Stimulated activated CD4-positive, alpha-beta T cell treated with anti-CD3 and anti-CD28 coated beads, Interleukin-1b, Interleukin-23, amount 100 ng/mL, for 48 hours (primary cell): Measurements from ENCODE around the gene MSL1.

Experiments used
- DNase-seq: peaks from one replicate; pipeline ENCODE4 v3.0.0-alpha.2; 2020

Gene MSL1

DNA sequence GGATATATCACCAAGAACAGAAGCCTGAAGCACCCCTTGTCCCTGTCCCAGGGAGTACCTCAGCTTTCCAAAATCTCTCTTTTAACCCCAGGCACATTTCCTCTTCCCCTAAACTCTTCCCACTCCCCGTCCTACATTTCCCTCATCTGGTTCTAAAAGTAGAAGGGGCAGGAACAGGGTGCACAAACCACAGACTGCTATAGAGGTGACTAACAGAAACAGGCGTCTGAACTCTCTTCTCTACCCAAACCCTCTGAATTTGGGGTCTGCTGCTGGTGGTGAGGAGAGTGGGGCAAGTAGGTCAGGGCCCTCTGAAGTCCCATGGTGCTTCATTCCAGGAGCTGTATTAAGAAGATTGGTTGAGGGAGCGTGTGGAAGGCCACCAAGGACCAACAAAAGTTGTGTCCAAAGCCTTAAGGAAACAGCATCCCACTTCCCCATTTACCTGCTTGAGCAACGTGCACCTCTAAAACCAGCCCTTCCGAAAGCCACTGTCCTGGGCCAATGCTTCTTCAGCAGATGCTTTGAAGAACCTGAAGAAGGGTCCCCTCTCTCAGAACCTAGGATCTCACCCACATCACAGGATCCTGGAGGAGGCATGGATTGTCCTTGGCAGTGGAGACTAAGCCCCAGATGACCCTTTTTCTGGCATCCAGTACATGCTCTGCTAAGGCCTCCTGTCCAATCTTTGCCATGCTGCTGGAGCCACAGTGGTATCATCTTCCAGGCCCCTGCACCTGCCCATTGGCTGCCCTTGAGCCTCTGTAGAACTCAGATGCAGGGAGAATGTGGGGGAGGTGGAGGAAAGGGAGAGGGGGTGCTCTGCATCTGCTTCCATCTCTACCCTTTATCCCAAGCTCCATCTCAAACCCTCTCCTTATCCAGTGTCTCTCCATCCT is 15.7 kb upstream of the MSL1 start:
- DNase-seq, result no peak

DNA sequence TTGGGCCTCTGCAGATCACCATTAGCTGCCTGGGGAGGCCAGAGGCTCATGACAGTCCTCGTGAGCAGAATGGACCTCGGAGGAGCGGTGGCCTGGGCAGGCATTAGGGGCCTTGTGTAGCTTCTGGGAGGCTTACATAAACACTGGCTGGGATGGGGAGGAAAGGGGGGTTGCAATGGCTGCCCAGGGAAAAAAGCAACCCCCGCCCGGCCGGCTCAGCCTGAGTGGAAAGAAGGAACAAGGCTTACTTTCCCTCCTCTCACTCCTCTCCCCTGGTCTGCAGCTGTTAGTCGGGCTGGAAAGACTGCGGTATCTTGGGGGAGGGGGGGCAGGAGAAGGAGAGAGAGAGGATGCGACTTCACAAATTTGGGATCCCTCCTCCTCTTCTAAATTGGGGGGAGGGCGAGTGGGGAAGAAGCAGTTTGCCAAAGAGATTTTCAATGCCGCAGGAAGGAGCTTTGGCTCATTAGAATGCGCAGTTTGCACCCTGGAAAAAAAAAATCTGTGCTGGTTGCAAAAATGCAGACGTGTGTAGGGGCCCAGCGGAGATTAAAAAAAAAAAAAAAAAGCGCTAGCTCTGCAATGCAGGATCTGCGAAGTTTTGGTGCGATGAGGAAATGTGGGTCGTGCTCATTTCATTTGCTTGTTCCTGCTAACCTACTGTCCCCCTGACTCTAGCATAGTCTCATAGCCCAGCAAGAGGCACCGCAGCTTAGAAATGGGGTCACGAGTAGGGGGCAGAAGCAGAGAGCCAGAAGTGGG is 14.8 kb upstream of the MSL1 start:
- no peak for DNase-seq

DNA sequence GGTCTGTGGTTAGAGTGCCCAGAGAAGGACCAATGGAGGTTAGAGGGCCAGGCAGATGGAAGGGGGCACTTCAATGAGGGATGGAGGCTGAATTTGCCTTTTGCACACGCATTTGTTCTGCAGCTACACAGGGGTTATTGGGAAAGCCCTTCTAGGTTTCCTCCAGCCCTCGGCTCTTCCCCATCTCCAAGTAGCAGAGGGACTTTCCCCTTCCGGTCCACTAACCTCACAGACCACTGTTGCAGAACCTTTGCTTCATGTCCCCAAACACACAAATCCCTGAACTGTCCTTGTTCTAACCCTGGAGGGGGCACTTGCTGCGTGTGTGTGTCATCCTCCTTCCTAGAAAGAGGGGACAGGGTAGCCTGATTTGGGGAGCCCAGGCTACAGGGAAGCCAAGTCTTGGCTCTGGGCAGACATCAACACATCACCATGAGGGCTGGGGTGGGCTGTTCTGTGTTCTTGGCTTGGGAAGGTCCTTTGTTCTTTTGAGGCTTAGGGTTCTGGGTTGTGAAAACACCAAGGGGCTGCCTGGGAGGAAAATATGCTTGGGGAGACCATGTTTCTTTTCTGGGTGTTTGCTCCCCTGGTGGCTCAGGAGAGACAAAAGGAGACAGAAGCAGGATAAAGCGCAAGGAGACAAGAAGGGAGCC is 14.1 kb upstream of the MSL1 start:
- no peak for DNase-seq

DNA sequence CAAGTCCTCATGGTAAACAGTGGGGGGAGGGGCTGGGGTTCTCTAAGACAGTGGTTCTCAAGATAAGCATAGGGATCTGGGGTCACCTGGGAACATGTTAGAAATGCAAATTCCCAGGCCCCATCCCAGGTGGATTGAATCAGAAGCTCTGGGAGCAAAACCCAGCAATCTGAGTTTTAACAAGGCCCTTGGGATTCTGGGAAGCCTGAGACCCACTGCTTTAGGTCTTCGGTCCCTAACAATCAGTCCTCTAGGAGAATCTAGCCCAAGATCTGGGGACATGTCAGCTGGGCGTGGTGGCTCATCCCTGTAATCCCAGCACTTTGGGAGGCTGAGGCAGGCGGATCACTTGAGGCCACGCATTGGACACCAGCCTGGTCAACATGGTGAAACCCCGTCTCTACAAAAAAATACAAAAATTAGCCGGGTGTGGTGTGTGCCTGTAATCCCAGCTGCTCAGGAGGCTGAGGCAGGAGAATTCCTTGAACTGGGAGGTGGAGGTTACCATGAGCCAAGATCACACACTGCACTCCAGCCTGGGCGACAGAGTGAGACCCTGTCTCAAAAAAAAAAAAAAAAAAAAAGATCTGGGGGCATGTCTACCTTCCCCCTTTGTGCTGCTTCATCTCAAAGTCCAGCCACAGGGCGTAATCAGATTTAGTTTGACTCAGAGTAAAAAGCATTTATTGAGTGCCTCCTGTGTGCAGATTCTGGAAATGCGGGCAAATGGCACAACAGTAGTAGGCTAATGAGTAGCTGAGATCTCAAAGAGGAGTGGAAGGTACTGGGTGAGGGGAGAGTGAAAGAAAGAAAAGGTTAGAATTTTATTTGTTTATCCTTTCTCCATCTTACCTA is 12.6 kb upstream of the MSL1 start:
- DNase-seq, result no peak

DNA sequence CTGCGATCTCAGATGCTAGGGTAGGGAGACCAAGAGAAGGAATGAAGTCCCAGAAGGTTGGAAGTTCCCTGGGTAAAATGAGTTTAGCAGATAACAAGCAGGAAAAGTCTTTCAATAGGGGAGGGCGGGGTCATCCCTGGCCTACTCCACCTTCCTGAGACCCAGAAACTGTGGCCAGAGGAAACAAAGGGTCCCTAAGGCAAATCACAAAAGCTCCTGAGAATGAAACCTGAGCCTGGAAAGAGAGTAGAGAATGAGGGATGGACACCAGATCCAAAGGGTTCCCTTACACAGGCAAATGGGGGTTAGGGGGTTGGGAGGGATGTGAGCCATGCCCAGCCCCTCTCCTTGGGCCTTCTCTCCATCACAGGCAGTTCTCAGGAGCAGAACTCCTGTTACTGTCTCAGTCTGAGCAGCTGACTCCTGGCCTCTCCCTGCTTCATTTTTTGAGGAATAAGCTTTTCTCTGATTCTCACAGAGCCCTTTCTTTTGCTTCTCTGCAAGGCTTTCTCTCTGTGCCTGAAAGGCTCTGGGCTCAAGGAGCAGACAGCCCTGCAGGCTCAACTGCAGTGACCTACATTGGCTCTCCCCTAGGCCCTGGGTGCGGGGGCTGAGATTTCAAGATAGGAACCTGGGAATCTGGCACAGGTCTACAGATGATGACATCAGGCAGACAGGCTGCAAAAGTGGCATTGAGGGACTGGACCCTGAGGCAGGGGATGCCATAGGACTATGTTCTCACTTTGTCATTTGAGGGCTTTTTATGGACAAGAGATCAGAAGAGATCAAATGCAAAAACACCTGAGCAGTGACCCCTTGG is 11.5 kb upstream of the MSL1 start:
- no peak for DNase-seq

DNA sequence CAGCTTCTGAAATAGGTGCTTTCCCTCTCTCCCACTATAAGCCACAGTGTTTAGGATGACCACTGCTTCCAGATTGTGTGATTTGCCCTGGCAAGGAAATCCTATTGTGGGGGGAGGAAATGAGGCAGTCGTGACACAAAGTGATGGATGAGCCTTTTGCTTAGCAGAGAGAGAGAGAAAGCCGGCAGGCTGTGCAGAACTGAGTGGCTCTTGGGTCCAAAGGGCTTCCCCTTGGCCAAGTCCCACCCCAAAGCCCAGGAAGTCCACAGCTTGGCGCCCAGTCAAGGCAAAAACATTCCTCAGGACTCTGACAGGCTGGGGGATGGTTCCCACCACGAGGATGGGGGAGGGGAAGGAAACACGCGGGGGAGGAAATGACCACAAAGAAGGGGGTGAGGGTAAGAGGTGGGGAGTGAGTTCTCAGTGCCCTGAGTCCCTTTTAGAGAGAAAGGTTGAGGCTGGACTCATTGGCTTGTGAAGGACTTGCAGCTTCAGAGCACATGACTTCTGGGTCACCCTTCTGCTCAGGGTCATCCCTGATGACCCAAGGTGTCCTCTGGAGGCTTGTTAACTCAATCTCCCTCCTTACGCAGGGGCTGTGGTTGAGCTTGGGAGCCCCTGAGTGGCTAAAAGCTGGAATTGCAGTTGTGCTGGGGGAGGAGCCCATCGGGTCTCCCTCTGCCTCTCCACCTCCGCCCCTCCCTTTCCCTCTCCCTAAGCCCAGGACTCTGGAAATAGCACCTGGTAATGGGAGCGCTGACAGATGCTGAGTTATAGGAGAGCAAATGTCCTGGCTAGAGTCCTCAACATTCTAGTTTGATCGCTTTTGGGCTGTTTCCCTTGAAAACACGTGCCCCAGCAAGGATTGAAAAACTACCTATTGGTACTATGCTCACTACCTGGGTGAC is 10.3 kb upstream of the MSL1 start:
- peak; percentile 73 for DNase-seq

DNA sequence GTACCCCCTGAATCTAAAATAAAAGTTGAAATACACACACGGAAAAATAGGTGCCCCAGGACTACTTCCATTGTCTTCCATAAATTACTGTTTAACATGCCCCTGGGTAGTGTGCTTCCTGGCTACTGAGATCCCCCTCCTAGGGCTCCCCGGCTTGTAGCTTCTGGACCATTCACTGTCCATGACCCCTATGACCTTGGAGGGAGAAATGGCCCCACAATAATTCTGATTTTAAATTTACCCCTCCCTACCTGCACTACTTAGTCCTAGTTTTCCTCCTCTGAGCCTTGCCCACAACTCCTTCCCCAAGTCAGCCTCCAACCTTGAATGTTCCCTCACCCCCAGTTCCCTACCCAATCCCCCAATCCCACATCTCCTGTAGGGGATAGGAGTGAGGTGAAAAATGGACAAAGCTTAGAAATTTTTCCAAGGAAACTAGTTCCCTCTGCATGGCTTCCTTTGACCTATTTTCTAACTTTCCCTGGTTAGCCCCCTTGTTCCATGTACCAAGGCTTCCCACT is 9.5 kb upstream of the MSL1 start:
- no peak for DNase-seq

DNA sequence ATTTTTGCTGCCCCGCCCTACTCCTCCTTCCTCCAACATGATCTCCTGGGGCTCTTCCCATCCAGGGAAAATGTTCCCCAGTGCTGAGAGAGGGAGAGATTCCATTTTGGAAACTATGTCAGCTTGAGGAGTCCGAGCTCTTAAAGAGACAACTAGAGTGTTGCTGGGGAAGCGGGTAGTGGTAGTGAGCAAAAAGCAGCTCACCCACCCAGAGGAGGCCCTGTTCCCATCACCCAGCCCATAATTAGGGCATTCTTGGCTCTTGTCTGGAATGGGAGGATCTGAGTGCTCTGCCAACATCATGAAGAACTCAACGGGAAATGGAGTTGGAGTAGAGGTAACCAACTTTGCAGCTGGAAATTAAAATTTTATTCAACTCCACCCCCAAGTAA is 9.1 kb upstream of the MSL1 start:
- no peak for DNase-seq

DNA sequence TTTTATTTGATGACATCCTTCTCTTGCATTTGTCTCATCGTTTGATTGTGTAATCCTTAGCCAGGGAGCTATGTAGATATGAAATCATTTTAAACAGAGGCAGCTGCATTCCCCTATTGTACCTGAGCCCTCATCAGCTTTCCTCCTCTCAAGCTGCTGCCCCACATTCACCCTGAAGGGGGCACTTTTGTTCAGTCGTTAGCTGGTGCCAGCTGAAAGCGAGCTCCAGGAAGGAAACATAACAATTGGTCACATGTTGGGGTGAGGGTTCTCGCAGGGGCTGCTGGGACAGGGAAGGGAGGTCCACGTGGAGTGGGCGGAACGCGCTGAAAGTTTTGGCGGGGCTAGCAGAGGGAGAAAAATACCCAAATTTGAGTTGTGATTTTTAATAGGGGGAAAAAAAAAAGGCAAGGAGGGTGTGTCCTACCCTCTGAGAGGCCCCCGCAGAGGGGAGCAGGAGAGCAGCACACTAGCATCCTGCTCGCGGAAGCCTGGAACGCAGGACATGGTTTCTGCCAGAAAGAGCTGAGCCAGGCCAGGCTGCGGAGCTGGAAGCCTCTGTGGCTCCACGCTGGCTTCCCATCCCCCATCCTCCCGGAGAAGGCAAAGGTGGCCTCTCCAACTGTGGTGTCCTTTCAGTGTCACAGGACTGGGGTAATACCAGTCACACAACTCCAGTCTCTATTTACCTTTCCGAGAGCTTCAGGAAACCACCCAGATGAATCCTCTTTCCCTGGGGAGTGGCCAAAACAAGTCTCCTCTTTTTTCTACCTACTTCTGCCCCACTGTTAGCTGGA is 8.5 kb upstream of the MSL1 start:
- DNase-seq, result peak; percentile 93

DNA sequence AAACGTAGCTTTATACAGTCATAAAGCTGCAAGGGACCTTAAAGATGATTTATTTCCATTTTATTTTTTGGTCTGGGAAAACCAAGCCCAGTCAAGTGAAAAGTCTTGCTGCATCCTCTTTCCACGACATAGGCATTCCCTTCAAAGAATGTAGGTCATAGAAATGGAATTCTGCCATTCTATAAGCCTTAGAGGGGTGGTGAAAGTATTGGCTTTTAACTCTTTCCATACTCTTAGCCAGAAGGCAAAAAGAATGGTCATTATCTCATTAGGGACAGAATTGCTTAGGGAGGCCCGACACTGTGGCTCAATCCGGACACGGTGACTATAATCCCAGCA is 7.9 kb upstream of the MSL1 start:
- DNase-seq, result no peak

DNA sequence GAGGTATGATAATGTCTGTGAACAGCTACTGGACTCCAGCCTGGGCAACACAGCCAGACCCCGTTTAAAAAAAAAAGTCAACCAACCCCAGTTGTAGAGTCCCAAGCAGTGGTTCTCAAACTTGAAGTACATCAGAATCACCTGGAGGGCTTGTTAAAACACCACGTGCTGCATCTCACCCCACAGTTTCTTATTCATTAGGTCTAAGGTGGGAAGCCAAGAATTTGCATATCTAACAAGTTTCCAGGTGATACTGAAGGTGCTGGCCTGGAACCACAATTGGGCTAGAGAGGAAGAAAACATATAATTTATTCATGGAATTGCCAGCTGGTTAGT is 6.7 kb upstream of the MSL1 start:
- DNase-seq, result no peak

DNA sequence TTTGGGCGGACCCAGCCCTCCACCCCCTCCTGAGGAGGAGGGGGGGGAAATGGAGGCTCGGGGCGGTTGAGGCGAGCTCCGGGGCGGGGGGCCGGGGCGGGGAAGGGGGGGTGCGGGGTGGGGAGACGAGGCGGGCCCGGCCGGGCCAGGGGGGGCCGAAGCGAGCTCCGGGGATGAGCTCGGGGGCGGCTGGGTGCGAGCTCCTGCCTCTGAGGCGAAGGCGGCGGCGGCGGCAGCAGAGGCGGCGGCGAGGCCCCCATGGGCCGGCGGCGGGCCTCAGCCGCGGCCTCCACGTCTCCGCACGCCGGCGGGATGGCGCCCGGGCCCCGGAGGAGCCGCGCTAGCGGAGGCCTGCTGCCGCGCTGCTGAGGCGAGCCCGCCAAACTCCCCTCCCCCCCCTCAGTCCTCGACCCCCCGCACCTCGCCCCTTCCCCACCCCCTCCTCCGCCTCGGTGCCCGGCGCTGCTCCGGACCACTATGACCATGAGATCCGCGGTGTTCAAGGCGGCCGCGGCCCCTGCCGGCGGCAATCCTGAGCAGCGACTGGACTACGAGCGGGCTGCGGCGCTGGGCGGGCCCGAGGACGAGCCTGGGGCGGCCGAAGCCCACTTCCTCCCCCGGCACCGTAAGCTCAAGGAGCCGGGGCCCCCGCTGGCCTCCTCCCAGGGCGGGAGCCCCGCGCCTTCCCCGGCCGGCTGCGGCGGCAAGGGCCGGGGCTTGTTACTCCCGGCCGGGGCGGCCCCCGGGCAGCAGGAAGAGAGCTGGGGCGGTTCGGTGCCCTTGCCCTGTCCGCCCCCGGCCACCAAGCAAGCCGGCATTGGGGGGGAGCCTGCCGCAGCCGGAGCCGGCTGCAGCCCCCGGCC is 596 bp downstream of the MSL1 start:
- no peak for DNase-seq

DNA sequence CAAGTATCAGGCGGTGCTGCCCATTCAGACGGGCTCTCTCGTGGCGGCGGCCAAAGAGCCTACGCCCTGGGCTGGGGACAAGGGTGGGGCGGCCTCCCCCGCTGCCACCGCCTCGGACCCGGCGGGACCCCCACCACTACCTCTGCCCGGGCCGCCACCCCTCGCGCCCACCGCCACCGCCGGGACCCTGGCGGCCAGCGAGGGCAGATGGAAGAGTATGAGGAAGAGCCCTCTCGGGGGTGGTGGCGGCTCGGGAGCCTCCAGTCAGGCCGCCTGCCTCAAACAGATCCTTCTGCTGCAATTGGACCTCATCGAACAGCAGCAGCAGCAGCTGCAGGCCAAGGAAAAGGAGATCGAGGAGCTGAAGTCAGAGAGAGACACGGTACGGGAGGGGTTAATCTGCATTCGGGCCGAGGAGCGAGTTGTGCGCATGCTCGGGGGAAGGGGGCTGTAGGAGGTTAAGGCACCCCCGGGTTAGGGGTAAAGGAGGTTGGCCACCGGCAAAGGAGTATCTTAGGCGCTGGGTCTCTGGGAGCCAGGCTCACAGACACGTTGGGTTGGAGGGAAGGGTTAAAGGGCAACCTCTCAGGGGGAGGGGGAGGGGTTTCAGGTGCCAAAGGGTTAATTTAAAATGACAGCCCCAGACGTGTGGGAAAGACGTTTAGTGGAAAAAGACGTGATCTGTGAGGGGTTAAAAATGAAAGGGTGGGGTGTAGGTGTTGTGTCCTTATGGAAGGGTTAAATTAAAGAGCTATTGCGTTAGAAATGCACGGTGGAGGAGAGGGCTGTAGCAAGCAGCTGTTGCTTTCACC is 1.4 kb downstream of the MSL1 start:
- DNase-seq, result peak; percentile 54

DNA sequence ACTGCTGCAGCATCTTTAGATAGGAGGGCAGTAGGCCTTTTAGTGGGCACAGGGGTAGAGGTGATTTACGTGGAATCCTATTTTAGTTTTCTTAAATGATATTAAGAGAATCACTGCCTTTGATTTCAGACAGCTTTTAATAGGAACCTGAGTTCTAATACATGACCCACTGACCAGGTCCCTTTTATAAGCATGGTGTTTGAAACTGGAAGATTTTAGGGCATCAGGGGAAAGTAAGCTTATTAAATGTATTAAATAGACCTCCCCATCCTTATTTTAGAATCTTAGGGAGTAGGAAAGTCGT is 2.0 kb downstream of the MSL1 start:
- no peak for DNase-seq

DNA sequence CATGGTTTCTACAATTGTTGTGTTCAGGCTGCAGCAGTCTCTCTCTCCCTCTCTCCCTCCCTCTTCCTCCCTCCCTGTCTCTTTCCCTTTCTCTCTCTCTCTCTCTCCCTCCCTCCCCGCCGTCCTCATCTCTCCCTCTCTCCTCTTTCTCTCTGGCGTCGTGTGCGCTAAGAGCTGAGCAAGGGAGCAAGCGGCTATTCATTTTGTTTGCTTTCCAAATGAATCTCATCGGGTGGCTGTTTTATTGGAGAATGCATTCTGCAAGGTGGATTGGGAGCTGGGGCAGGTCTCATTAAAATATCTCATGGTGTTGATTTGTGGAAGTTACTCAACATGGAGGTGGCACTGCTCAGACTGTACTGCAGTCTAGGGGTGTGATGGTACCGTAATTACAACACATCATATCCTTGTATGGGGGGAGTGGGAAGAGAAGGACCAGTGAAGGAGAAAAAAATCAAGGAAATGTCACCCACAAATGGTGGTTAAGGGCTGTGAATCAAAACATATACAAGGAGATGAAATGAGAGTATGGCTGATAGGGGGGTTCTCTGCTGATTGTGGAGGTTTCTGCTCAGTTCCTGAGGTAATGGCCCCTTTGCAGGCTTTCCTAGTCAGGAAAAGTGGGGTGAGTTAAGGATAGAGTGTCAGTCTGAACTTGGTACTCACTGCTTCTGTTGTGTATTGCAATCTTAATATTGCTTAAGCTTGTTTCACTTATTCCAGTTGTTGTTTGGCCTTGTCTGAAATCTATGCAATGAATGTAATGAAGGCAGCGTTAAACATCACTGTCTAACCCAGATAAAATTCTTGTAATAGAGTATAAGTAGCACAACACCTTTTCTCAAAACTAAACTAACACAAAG is 2.7 kb downstream of the MSL1 start:
- no peak for DNase-seq

DNA sequence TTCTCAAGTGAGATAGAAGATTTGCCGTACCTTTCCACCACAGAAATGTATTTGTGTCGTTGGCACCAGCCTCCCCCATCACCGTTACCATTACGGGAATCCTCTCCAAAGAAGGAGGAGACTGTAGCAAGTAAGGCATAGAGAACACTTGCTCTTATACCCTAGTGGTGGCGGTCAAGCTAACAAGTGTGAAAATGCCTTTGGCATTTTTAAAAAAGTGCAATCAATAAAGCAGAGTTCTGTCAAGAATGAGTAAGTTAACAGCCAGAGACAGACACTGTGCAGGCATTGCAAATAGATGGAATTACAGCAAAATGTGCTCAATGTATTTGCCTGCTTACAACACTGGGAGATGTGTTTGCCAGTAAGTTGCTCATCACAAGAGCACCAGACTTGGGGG is 7.7 kb downstream of the MSL1 start:
- DNase-seq, result no peak

DNA sequence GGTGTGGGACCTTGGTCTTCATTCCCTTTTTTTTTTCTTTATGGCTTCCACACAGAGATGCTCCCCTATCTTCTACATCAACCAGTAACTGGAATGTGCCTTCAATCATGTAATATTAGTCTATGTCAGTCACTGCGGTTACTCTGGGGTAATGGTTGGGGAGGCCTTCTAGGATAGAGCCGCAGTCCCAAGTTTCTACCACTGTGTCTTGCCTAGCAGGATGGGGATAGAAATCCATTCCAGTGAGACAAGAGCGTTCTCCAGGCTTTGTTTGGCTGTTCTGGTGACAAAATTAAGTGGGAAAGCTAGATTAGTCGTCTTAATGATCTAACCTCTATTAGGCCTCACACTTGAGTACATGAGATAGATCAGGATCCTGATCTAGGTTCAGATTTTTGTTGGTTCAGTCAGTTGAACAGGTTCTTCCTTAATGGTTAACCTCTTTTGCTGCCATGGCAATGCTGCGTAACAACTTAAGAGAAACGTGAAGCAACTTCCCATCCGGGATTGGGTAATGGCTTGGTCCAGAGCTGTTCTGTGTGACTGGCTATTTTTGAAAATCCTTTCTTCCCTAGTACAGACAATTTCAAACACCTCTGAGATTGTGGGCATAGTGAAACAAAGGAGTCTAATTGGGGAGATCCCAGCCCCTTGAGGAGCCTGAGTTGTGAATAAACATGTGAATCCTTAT is 8.7 kb downstream of the MSL1 start:
- DNase-seq, result no peak
